Ovary (tissue), 9 donors: ENCODE measurements around the gene PPARA. TPM values are rescaled to one million over a fixed set of nuclear protein-coding genes. Genes with fewer than 3 reads are reported as not detected.

Experiments used
- DNase-seq, 5 donors: peaks; one replicate each; pipeline ENCODE4 v3.0.0-alpha.2; 2019 to 2020
- H3K27ac ChIP-seq, 2 donors: fragments of 200-600 bp; one replicate each; pipeline versions ENCODE4 v1.5.1 to v1.8.0; 2019 to 2022
- H3K27me3 ChIP-seq: fragments of 200-600 bp; one replicate; pipeline ENCODE4 v1.8.0; 2022
- H3K36me3 ChIP-seq: fragments of 200-600 bp; sonication (generic); one replicate; pipeline ENCODE4 v1.5.1; 2019
- H3K4me1 ChIP-seq: one replicate; pipeline ENCODE4 v1.8.1; 2013; ENCODE audit warnings: mild to moderate bottlenecking, moderate library complexity; ENCODE audit not compliant: insufficient read depth
- H3K4me3 ChIP-seq: fragments of 200-600 bp; sonication (generic); one replicate; pipeline ENCODE4 v1.5.1; 2017
- H3K9me3 ChIP-seq, 2 donors: fragments of 200-600 bp in 1 of 2; sonication (generic) in 1 of 2; one replicate each; pipeline versions ENCODE4 v1.5.1 to v1.8.1; 2013 to 2019; ENCODE audit warnings: mild to moderate bottlenecking in 1 of 2, moderate library complexity in 1 of 2
- CTCF ChIP-seq, 3 donors: fragments of 450-650 bp in 2 of 3; fragments of 200-600 bp in 1 of 3; IDR thresholded peaks; one replicate each; pipeline versions ENCODE4 v1.5.1 to v1.8.0; 2016 to 2022; ENCODE audit warnings: antibody characterized with exemption in 3 of 3, mild to moderate bottlenecking in 1 of 3
- EP300 ChIP-seq: sonication (generic); formaldehyde crosslinking; IDR thresholded peaks from one replicate; pipeline ENCODE4 v1.6.1; 2017; ENCODE audit warnings: antibody characterized with exemption
- POLR2A ChIP-seq: fragments of 450-650 bp; IDR thresholded peaks from one replicate; pipeline ENCODE4 v1.6.1; 2017; ENCODE audit warnings: antibody characterized with exemption, mild to moderate bottlenecking, moderate library complexity
- WGBS, 3 donors: extraction: QIAGEN DNeasy Blood & Tissue Kit in 1 of 3; methylation state at CpG; one replicate each; pipeline versions ENCODE4 v1.1.5 to v1.1.7; 2013 to 2017; 5-methylcytosine and 5-hydroxymethylcytosine counted together
- intact Hi-C, 4 donors: fragments of 100-400 bp; cut with DNase I; formaldehyde crosslinking; loops; one replicate each; pipeline versions ENCODE4 v1.11.0 to v1.15.1; 2022 to 2023
- polyA plus RNA-seq, 2 donors: library from polyadenylated mRNA; stranded (reverse); fragments of 200-250 nt in 1 of 2; fragments of 350-450 nt in 1 of 2; fragmentation: Illumina TruSeq in 1 of 2; extraction: RNeasy Lipid Tissue Mini Kit (QIAGEN cat#74804) in 1 of 2; gene quantifications; one replicate each; pipeline ENCODE4 v1.2.3, GENCODE V29; 2013 to 2014
- total RNA-seq, 7 donors: library from RNA; depleted of rRNA in 2 of 7; stranded (reverse); fragments of >200 nt in 2 of 7; fragmentation: NEBNext Ultra II Directional in 3 of 7; extraction: Animal tissue kit (Norgen Biotek cat#: 25700) in 3 of 7; gene quantifications; one replicate each; pipeline versions ENCODE4 v1.1.0 to v1.2.4, GENCODE V29; 2016 to 2023
- donor health status: DM: no; HTN: no; CAD: no; lungs with moderate emphysema.
- donor health status: DM: no; HTN: no; CAD: no.
- donor health status: Bipolar disorder and iron deficiency.
- donor health status: DM: yes; HTN: yes; CAD: no.
- donor health status: DM: no; HTN: no; CAD: no.
- donor health status: DM: yes; HTN: yes; CAD: no.

PPARA gene
- total and polyA plus RNA-seq, 9 donors: 9.7 to 41.0 (median 29.9) TPM

- no peak overlapping the region for H3K4me3 ChIP-seq
- no peaks in the 10 kb centered on the region for H3K36me3 ChIP-seq
- TF ChIP-seq POLR2A: no peak
- no peak for TF ChIP-seq CTCF (IDR thresholded peaks at IDR 0.05)
- no peak for TF ChIP-seq EP300
- H3K4me1 ChIP-seq: no peaks in the 10 kb centered on the region
- 89 to 93% (median 90%) methylated on average over 5 of the region's 5 CpGs for WGBS, 3 donors
- no peaks in the 10 kb centered on the region for H3K9me3 ChIP-seq
- DNase-seq: no peak
- no peaks in the 10 kb centered on the region for H3K27me3 ChIP-seq
- intact Hi-C loops: no loop called here
- no peak overlapping the region for H3K27ac ChIP-seq
Measured at GRCh38 chr22:46220921-46221320, 70.6 kb downstream of the PPARA start.

GRCh38 chr22:46224044-46224897 lies 73.9 kb downstream of the PPARA start:
- DNase-seq: peak in 2 of 5 donors; percentile 48 to 64
- Histone ChIP-seq H3K36me3 (no peaks in the 10 kb centered on the region), H3K4me3 (no peak overlapping the region), H3K9me3 (no peaks in the 10 kb centered on the region), H3K27me3 (no peaks in the 10 kb centered on the region), H3K27ac (peak overlapping the region; percentile 20 to 44), H3K4me1 (no peaks in the 10 kb centered on the region)
- intact Hi-C loops: no loop called here
- 66 to 75% (median 70%) methylated on average over 23 of the region's 23 CpGs for WGBS, 3 donors
- no peak for TF ChIP-seq POLR2A
- no peak for TF ChIP-seq CTCF (IDR thresholded peaks at IDR 0.05)
- no peak for TF ChIP-seq EP300

DNA sequence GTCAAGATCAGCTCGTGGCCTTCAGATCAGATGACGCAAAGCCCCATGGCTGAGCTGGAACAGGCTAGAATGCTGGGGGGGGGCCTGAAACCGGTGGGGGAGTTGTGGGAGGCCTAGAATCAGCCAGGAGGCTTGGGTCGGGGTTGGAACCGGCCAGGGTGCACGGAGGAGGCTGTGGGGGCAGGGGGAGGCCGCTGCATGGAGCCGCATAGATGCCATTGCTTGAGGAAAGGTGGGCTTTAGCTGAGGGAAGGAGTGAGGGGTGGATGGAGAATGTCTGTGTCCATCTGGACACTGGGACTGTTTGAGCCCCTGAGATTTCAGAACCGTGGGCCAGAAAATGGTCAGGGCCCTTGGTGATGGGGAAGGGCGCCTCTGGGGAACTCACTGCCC lies 74.6 kb downstream of the PPARA start:
- H3K4me3 ChIP-seq: no peak overlapping the region
- WGBS, 3 donors: 43 to 63% (median 50%) methylated on average over 10 of the region's 10 CpGs
- TF ChIP-seq POLR2A (no peak), CTCF (IDR thresholded peaks at IDR 0.05) (no peak), EP300 (no peak)
- H3K27me3 ChIP-seq: no peaks in the 10 kb centered on the region
- H3K9me3 ChIP-seq: no peaks in the 10 kb centered on the region
- no peaks in the 10 kb centered on the region for H3K4me1 ChIP-seq
- peak in 3 of 5 donors; percentile 47 to 63 (median 53) for DNase-seq
- intact Hi-C loops: no loop called here
- H3K36me3 ChIP-seq: no peaks in the 10 kb centered on the region
- H3K27ac ChIP-seq: no peak overlapping the region

- no peak for DNase-seq
- no peaks in the 10 kb centered on the region for H3K36me3 ChIP-seq
Measured at GRCh38 chr22:46225631-46226030, 75.3 kb downstream of the PPARA start.

More at GRCh38 chr22:46225631-46226030, 75.3 kb downstream of the PPARA start:
- no peak overlapping the region for H3K4me3 ChIP-seq
- no peaks in the 10 kb centered on the region for H3K27me3 ChIP-seq
- no peak overlapping the region for H3K27ac ChIP-seq
- TF ChIP-seq EP300 (no peak), CTCF (IDR thresholded peaks at IDR 0.05) (no peak), POLR2A (no peak)
- intact Hi-C loops: no loop called here
- H3K4me1 ChIP-seq: no peaks in the 10 kb centered on the region
- H3K9me3 ChIP-seq: no peaks in the 10 kb centered on the region
- WGBS, 3 donors: 77 to 91% (median 89%) methylated on average over 7 of the region's 7 CpGs
